Peyer's patch (tissue), 4 donors: ENCODE data around the gene MLYCD. TPM values are rescaled to one million over a fixed set of nuclear protein-coding genes. Genes with fewer than 3 reads are reported as not detected.

Experiments used
- DNase-seq, 3 donors: peaks; one replicate each; pipeline ENCODE4 v3.0.0-alpha.2; 2017 to 2019
- H3K27ac ChIP-seq, 4 donors: fragments of 200-600 bp; sonication (generic); one replicate each; pipeline ENCODE4 v1.5.1; 2016 to 2019
- H3K27me3 ChIP-seq, 2 donors: fragments of 200-600 bp; sonication (generic); one replicate each; pipeline ENCODE4 v1.5.1; 2019
- H3K36me3 ChIP-seq, 3 donors: fragments of 200-600 bp; sonication (generic); one replicate each; pipeline ENCODE4 v1.5.1; 2016 to 2019
- H3K4me1 ChIP-seq, 4 donors: fragments of 200-600 bp; sonication (generic); one replicate each; pipeline ENCODE4 v1.5.1; 2016 to 2019
- H3K4me3 ChIP-seq, 4 donors: fragments of 200-600 bp; sonication (generic); 1 replicate in 3 of 4; 2 replicates in 1 of 4; pipeline ENCODE4 v1.5.1; 2016 to 2019; ENCODE audit warnings: mild to moderate bottlenecking in 1 of 4
- H3K9me3 ChIP-seq, 4 donors: fragments of 200-600 bp; sonication (generic); one replicate each; pipeline ENCODE4 v1.5.1; 2016 to 2019; ENCODE audit warnings: mild to moderate bottlenecking in 1 of 4
- POLR2A ChIP-seq, 2 donors: fragments of 450-650 bp; IDR thresholded peaks; one replicate each; pipeline ENCODE4 v1.5.1; 2017; ENCODE audit warnings: antibody characterized with exemption in 2 of 2, mild to moderate bottlenecking in 2 of 2, moderate library complexity in 2 of 2
- total RNA-seq, 4 donors: library from RNA; depleted of rRNA; stranded (reverse); fragments of >200 nt; gene quantifications; one replicate each; pipeline ENCODE4 v1.1.0, GENCODE V29; 2016
- TF ChIP-seq, protein P1 (sequence below), 6 experiments: fragments of 450-650 bp in 4 of 6; fragments of 200-600 bp in 2 of 6; sonication (generic) in 1 of 6; IDR thresholded peaks; one replicate each; pipeline ENCODE4 v1.5.1; 2017 to 2019; ENCODE audit warnings: antibody characterized with exemption in 6 of 6, mild to moderate bottlenecking in 3 of 6, moderate library complexity in 1 of 6

Gene MLYCD
- total RNA-seq, 4 donors from 2014 or later: 13.5 to 31.4 (median 31.0) TPM

DNA sequence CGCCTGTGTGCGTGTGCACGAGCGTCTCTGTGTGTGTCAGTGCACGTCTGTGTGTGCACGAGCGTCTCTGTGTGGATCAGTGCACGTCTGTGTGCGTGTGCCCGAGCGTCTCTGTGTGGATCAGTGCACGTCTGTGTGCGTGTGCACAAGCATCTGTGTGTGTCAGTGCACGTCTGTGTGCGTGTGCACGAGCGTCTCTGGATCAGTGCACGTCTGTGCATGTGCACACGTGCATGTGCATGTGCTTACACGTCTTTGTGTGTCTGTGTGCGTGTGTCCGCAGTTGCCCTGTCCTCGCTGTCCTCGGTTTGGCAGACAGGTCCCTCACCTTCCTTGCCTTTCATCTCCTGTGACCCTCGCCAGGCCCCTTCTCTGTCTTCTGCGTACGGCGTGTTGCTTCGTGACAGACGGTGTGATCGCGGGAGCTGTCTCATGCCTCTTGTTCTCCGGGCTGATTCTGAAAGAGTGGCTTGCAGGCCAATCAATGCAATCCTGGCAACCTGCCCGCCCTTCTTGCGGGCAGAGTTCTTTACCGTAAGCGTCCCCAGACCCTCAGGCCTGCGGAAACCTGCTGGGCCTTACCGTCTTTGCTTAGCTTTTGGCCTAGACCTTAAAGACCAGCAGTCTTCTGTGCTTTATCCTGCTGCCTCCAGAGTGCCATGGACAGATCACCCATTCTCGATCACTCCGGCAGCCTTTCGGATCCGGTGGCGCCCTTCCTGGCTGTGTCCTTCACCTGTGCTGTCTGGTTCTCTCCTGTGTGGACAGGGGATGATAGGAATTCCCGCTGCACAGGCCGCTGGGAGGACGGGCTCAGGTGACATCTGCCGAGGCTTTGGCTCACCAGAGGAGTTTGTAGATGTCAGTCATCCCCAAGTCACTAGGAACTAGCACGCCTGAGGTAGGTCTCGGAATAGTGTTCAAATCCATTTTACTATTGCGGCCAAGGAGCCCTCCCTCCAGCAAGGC lies 18.5 kb downstream of the MLYCD start:
- Histone ChIP-seq H3K36me3 (peaks cover 0 to 67% (median 7%) of the 10 kb centered on the region in 3 donors), H3K4me3 (no peak overlapping the region)
- DNase-seq: no peak

DNA sequence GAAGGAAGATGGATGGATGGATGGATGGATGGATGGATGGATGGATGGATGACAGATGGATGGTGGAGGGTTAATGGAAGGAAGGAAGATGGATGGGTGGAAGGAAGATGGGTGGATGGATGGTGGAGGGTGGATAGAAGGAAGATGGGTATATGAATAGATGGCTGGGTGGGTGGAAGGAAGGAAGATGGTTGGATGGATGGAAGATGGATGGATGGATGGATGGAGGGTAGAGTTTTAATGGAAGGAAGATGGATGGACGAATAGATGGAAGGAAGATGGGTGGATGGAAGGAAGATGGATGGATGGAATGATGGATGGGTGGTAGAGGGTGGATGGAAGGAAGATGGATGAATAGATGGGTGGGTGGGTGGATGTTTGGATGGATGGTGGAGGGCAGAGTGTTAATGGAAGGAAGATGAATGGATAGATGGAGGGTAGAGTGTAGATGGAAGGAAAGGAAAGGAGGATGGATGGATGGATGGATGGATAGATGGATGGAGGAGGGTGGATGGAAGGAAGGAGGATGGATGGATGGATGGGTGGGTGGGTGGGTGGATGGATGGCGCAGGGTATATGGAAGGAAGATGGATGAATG lies 22.1 kb downstream of the MLYCD start:
- Histone ChIP-seq H3K27me3 (no peaks in the 10 kb centered on the region), H3K4me3 (no peak overlapping the region), H3K4me1 (no peaks in the 10 kb centered on the region), H3K36me3 (peaks cover 0 to 39% (median 0%) of the 10 kb centered on the region in 3 donors), H3K9me3 (no peaks in the 10 kb centered on the region), H3K27ac (no peak overlapping the region)
- no peak for TF ChIP-seq POLR2A (IDR thresholded peaks at IDR 0.05)
- TF ChIP-seq, protein P1, sequence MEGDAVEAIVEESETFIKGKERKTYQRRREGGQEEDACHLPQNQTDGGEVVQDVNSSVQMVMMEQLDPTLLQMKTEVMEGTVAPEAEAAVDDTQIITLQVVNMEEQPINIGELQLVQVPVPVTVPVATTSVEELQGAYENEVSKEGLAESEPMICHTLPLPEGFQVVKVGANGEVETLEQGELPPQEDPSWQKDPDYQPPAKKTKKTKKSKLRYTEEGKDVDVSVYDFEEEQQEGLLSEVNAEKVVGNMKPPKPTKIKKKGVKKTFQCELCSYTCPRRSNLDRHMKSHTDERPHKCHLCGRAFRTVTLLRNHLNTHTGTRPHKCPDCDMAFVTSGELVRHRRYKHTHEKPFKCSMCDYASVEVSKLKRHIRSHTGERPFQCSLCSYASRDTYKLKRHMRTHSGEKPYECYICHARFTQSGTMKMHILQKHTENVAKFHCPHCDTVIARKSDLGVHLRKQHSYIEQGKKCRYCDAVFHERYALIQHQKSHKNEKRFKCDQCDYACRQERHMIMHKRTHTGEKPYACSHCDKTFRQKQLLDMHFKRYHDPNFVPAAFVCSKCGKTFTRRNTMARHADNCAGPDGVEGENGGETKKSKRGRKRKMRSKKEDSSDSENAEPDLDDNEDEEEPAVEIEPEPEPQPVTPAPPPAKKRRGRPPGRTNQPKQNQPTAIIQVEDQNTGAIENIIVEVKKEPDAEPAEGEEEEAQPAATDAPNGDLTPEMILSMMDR (IDR thresholded peaks at IDR 0.05): no peak
- DNase-seq: no peak

More for the DNA sequence above, 18.5 kb downstream of the MLYCD start:
- TF ChIP-seq, protein P1 (IDR thresholded peaks at IDR 0.05): no peak
- no peak for TF ChIP-seq POLR2A (IDR thresholded peaks at IDR 0.05)
- no peaks in the 10 kb centered on the region for H3K27me3 ChIP-seq
- no peak overlapping the region for H3K27ac ChIP-seq
- H3K4me1 ChIP-seq: no peaks in the 10 kb centered on the region
- no peaks in the 10 kb centered on the region for H3K9me3 ChIP-seq

DNA sequence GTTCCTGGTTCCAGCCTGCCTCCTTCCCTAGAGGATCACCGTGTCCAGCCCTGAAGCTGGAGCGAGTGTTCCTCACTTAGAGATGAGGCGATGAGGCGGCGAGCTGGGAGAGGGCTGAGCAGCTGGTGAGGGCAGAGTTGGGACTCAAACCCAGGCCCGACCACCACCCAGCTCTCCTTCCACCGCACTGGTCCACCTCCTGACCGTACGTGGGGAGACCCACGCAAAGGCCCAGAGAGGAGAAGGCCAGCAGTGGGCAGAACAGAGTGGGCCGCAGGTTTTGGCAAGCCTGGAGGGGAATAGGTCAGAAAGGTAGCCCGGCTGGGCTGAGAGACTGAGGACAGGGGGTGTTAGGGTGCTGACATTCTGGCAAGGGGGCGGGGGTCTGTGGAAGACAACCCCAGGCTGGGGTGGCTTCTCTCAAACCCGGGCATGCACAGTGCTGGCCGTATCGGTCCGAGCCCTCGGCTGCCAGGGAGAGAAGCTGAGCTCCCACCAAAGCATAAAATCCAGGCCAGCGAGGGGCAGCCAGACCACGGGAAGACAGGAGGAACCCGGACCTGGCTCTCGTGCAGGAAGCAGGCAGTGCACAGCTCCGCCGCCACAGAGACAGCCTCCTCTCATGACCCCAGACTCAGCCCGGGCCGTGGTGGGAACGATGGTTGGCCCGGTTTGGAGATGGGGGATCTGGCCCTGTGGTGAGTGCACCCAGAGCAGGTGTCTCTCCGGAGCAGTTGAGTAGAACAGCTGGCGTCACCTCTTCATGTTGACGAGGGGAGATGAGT lies 24.9 kb downstream of the MLYCD start:
- DNase-seq: no peak
- Histone ChIP-seq H3K36me3 (peaks cover 0 to 21% (median 0%) of the 10 kb centered on the region in 3 donors), H3K4me3 (no peak overlapping the region), H3K27me3 (no peaks in the 10 kb centered on the region), H3K9me3 (no peaks in the 10 kb centered on the region), H3K27ac (no peak overlapping the region), H3K4me1 (peaks cover 0 to 5% (median 0%) of the 10 kb centered on the region in 4 donors)
- TF ChIP-seq, protein P1 (IDR thresholded peaks at IDR 0.05): no peak
- no peak for TF ChIP-seq POLR2A (IDR thresholded peaks at IDR 0.05)

DNA sequence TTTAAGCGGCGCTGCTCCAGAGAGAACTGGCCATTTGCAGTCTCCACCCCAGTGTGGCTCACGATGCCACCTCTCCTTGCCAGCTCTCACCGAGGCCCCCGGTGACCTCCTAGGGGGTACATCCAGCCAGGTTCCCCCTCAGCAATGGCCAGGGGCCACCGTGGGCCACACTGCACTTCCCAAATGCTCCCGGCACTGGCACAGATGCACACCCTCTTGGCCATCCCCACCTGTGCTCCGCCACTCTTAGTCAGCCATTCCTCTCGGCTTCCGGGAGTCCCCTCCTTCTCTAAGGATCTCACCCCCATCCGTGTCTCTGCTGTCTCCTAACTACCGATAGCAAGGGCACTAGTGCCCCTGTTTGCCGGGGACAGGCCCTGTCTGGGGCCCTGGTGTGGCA lies 25.8 kb downstream of the MLYCD start:
- Histone ChIP-seq H3K36me3 (peaks cover 0 to 12% (median 0%) of the 10 kb centered on the region in 3 donors), H3K4me3 (no peak overlapping the region), H3K27ac (no peak overlapping the region), H3K4me1 (peaks cover 0 to 5% (median 0%) of the 10 kb centered on the region in 4 donors), H3K27me3 (no peaks in the 10 kb centered on the region), H3K9me3 (no peaks in the 10 kb centered on the region)
- DNase-seq: no peak
- TF ChIP-seq, protein P1 (IDR thresholded peaks at IDR 0.05): no peak
- TF ChIP-seq POLR2A (IDR thresholded peaks at IDR 0.05): no peak
